Neuronal stem cell (in vitro differentiated cells): ENCODE measurements around the gene PNMA5.
"Not testable (repeated sequence)": the region's sequence is repeated elsewhere in the genome, so short reads cannot be mapped to it uniquely, and the experiment has no call there.

Experiments
- DNase-seq: peaks from one replicate; pipeline ENCODE4 v3.0.0-alpha.2; 2013; ENCODE audit warnings: low spot score
- H2AFZ ChIP-seq: one replicate; pipeline ENCODE4 v1.6.1; 2013; ENCODE audit warnings: mild to moderate bottlenecking, low read length, inconsistent platforms
- H2AK5ac ChIP-seq: 2 replicates; pipeline ENCODE4 v1.6.1; 2013; ENCODE audit warnings: low read depth, mild to moderate bottlenecking, inconsistent platforms, low read length, moderate library complexity, mixed read lengths
- H2BK120ac ChIP-seq: 2 replicates; pipeline ENCODE4 v1.6.1; 2013; ENCODE audit warnings: low read depth, mild to moderate bottlenecking, inconsistent platforms, low read length, moderate library complexity, mixed read lengths
- H2BK12ac ChIP-seq: one replicate; pipeline ENCODE4 v1.6.1; 2013; ENCODE audit warnings: low read length, inconsistent platforms
- H2BK15ac ChIP-seq: 2 replicates; pipeline ENCODE4 v1.6.1; 2013; ENCODE audit warnings: mild to moderate bottlenecking, low read length, inconsistent platforms, mixed read lengths
- H2BK5ac ChIP-seq: one replicate; pipeline ENCODE4 v1.6.1; 2013; ENCODE audit warnings: inconsistent platforms, mild to moderate bottlenecking, low read length, moderate library complexity
- H3K14ac ChIP-seq: one replicate; pipeline ENCODE4 v1.6.1; 2013; ENCODE audit warnings: low read length, inconsistent platforms
- H3K18ac ChIP-seq: 2 replicates; pipeline ENCODE4 v1.6.1; 2013; ENCODE audit warnings: low read length, inconsistent platforms
- H3K23ac ChIP-seq: 2 replicates; pipeline ENCODE4 v1.6.1; 2013; ENCODE audit warnings: low read depth, mild to moderate bottlenecking, mixed read lengths, low read length, inconsistent platforms; ENCODE audit not compliant: poor library complexity
- H3K27ac ChIP-seq: replicated peaks from 3 replicates; pipeline ENCODE4 v1.5.1; 2013; ENCODE audit warnings: low read length, inconsistent platforms
- H3K27me3 ChIP-seq, 3 experiments: 2 replicates each; pipeline ENCODE4 v1.6.1; 2013; ENCODE audit warnings: low read length in 3 of 3, mild to moderate bottlenecking in 2 of 3, inconsistent platforms in 1 of 3, low read depth in 1 of 3, mixed read lengths in 1 of 3, moderate library complexity in 1 of 3; ENCODE audit not compliant: control insufficient read depth in 3 of 3, insufficient read depth in 3 of 3
- H3K36me3 ChIP-seq, 2 donors: replicated peaks in 1 of 2; 2 replicates each; pipeline ENCODE4 v1.6.1; 2013; ENCODE audit warnings: low read length in 2 of 2; ENCODE audit not compliant: control insufficient read depth in 2 of 2, insufficient read depth in 2 of 2
- H3K4ac ChIP-seq: 2 replicates; pipeline ENCODE4 v1.6.1; 2013; ENCODE audit warnings: inconsistent platforms, mild to moderate bottlenecking, low read length, moderate library complexity
- H3K4me1 ChIP-seq, 2 donors: 1 replicate in 1 of 2; 2 replicates in 1 of 2; pipeline ENCODE4 v1.6.1; 2013; ENCODE audit warnings: low read length in 2 of 2, low read depth in 1 of 2; ENCODE audit not compliant: control insufficient read depth in 2 of 2, insufficient read depth in 1 of 2
- H3K4me2 ChIP-seq: one replicate; pipeline ENCODE4 v1.6.1; 2013; ENCODE audit warnings: mild to moderate bottlenecking, low read length, inconsistent platforms; ENCODE audit not compliant: insufficient read depth, poor library complexity, severe bottlenecking
- H3K4me3 ChIP-seq, 2 donors: 2 replicates each; pipeline ENCODE4 v1.5.1; 2013; ENCODE audit warnings: low read length in 2 of 2, mild to moderate bottlenecking in 2 of 2, inconsistent platforms in 1 of 2, moderate library complexity in 1 of 2
- H3K79me1 ChIP-seq: one replicate; pipeline ENCODE4 v1.6.1; 2013; ENCODE audit warnings: low read depth, mild to moderate bottlenecking, inconsistent platforms, low read length, moderate library complexity
- H3K9ac ChIP-seq: one replicate; pipeline ENCODE4 v1.6.1; 2013; ENCODE audit warnings: mild to moderate bottlenecking, low read depth, low read length, inconsistent platforms; ENCODE audit not compliant: poor library complexity
- H3K9me3 ChIP-seq, 2 donors: replicated peaks in 1 of 2; 2 replicates each; pipeline versions ENCODE3 to v1.6.1; 2013; ENCODE audit warnings: low read length in 2 of 2, mild to moderate bottlenecking in 2 of 2, inconsistent platforms in 1 of 2, low read depth in 1 of 2, mixed read lengths in 1 of 2, moderate library complexity in 1 of 2; ENCODE audit not compliant: control insufficient read depth in 2 of 2, insufficient read depth in 1 of 2
- H4K8ac ChIP-seq: one replicate; pipeline ENCODE4 v1.6.1; 2013; ENCODE audit warnings: low read depth, mild to moderate bottlenecking, inconsistent platforms, low read length, moderate library complexity
- H4K91ac ChIP-seq: one replicate; pipeline ENCODE4 v1.6.1; 2013; ENCODE audit warnings: low read length, low read depth, mild to moderate bottlenecking, inconsistent platforms; ENCODE audit not compliant: poor library complexity
- WGBS, 2 donors: extraction: QIAGEN DNeasy Blood & Tissue Kit; methylation state at CpG; one replicate each; pipeline ENCODE4 v1.1.7; 2013; ENCODE audit warnings: missing lambda C conversion rate in 2 of 2, mixed read lengths in 1 of 2; ENCODE audit not compliant: insufficient read length in 2 of 2, insufficient replicate concordance in 1 of 2; ENCODE audit errors: extremely low coverage in 2 of 2; 5-methylcytosine and 5-hydroxymethylcytosine counted together

Gene PNMA5

GRCh38 chrX:153017174-153017573 is 23.3 kb upstream of the PNMA5 start:
- H3K18ac ChIP-seq, H3K79me1 ChIP-seq, H3K4me3 ChIP-seq, H2AK5ac ChIP-seq, H4K8ac ChIP-seq, H2AFZ ChIP-seq, H3K36me3 ChIP-seq, H3K27ac ChIP-seq, H3K14ac ChIP-seq, DNase-seq, H2BK15ac ChIP-seq, H3K4ac ChIP-seq, H3K9ac ChIP-seq, H3K4me1 ChIP-seq, H3K4me2 ChIP-seq, H3K9me3 ChIP-seq, H2BK5ac ChIP-seq, H4K91ac ChIP-seq, H2BK120ac ChIP-seq, H2BK12ac ChIP-seq, H3K23ac ChIP-seq: not testable (repeated sequence)
- no CpG with 5 or more reads among the region's 2 CpGs for WGBS, 2 donors
- H3K27me3 ChIP-seq, result peaks cover 0 to 34% (median 0%) of the 10 kb centered on the region in 3 experiments

- no peaks in the 10 kb centered on the region for H3K9me3 ChIP-seq
Measured at GRCh38 chrX:153004780-153005179, 10.9 kb upstream of the PNMA5 start.

DNA sequence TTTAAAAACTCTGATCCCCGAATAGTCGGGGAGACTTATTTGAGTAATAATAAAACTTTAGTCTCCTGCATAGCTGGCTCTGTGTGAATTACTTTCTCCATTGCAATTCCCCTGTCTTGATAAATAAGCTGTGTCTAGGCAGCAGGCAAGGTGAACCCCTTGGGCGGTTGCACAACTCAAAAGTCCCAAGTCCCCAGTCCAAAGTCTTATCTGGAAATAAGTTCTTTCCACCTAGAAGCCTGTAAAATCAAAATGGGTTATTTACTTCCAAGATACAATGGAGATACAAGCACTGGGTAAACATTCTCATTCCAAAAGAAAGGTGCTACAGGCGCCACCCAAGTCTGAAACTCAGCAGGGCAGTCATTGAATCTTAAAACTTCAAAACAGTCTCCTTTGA is 10.1 kb upstream of the PNMA5 start:
- no peak overlapping the region for H2BK120ac ChIP-seq
- H3K27me3 ChIP-seq, result peaks cover 0 to 14% (median 0%) of the 10 kb centered on the region in 3 experiments
- no peak overlapping the region for H3K9ac ChIP-seq
- H3K14ac ChIP-seq, result no peak overlapping the region
- H3K4me2 ChIP-seq, result no peak overlapping the region
- no CpG with 5 or more reads among the region's 4 CpGs for WGBS, 2 donors
- H2BK5ac ChIP-seq, result no peak overlapping the region
- H4K8ac ChIP-seq, result no peak overlapping the region
- no peak overlapping the region for H2BK15ac ChIP-seq
- H4K91ac ChIP-seq, result no peak overlapping the region
- no peak overlapping the region for H3K27ac ChIP-seq
- H2BK12ac ChIP-seq, result no peak overlapping the region
- H3K4me3 ChIP-seq, result no peak overlapping the region
- H3K9me3 ChIP-seq, result no peaks in the 10 kb centered on the region
- H3K36me3 ChIP-seq, result no peaks in the 10 kb centered on the region
- H3K23ac ChIP-seq, result no peak overlapping the region
- no peaks in the 10 kb centered on the region for H3K79me1 ChIP-seq
- H3K18ac ChIP-seq, result no peak overlapping the region
- no peak overlapping the region for H2AFZ ChIP-seq
- no peaks in the 10 kb centered on the region for H3K4me1 ChIP-seq
- no peak for DNase-seq
- H3K4ac ChIP-seq, result no peak overlapping the region
- no peak overlapping the region for H2AK5ac ChIP-seq

More at GRCh38 chrX:153004780-153005179, 10.9 kb upstream of the PNMA5 start:
- no peak overlapping the region for H3K23ac ChIP-seq
- no peak overlapping the region for H3K14ac ChIP-seq
- no peak overlapping the region for H4K91ac ChIP-seq
- H3K18ac ChIP-seq, result no peak overlapping the region
- no peaks in the 10 kb centered on the region for H3K4me1 ChIP-seq
- no peak overlapping the region for H2BK120ac ChIP-seq
- H3K27me3 ChIP-seq, result peaks cover 0 to 9% (median 0%) of the 10 kb centered on the region in 3 experiments
- no peak overlapping the region for H2AK5ac ChIP-seq
- H3K27ac ChIP-seq, result no peak overlapping the region
- no peak overlapping the region for H2AFZ ChIP-seq
- no CpG with 5 or more reads among the region's 1 CpG for WGBS, 2 donors
- no peaks in the 10 kb centered on the region for H3K79me1 ChIP-seq
- no peak overlapping the region for H4K8ac ChIP-seq
- H3K4ac ChIP-seq, result no peak overlapping the region
- H2BK12ac ChIP-seq, result no peak overlapping the region
- H3K4me2 ChIP-seq, result no peak overlapping the region
- H2BK15ac ChIP-seq, result no peak overlapping the region
- no peak overlapping the region for H3K4me3 ChIP-seq
- H2BK5ac ChIP-seq, result no peak overlapping the region
- H3K36me3 ChIP-seq, result no peaks in the 10 kb centered on the region
- no peak for DNase-seq
- no peak overlapping the region for H3K9ac ChIP-seq

DNA sequence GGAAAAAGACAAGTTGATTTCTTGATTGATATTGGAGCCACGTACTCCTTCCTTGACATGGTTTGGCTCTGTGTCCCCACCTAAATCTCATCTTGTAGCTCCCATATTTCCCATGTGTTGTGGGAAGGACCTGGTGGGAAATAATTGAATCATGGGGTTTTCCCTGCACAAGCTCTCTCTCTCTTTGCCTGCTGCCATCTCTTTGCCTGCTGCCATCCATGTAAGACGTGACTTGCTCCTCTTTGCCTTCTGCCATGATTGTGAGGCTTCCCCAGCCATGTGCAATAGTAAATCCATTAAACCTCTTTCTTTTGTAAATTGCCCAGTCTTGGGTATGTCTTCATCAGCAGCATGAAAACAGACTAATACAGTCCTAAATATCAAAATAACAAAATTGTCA is 8.3 kb upstream of the PNMA5 start:
- H4K91ac ChIP-seq, H3K79me1 ChIP-seq, H4K8ac ChIP-seq, H2BK120ac ChIP-seq, H3K4ac ChIP-seq, H3K27ac ChIP-seq, DNase-seq, H3K4me1 ChIP-seq, H2AK5ac ChIP-seq, H3K9ac ChIP-seq, H3K4me3 ChIP-seq, H3K9me3 ChIP-seq, H2BK12ac ChIP-seq, H3K14ac ChIP-seq, H3K36me3 ChIP-seq, H3K18ac ChIP-seq, H2BK15ac ChIP-seq, H3K23ac ChIP-seq, H2AFZ ChIP-seq, H3K4me2 ChIP-seq, H2BK5ac ChIP-seq: not testable (repeated sequence)
- no CpG with 5 or more reads among the region's 2 CpGs for WGBS, 2 donors
- peaks cover 0 to 14% (median 0%) of the 10 kb centered on the region in 3 experiments for H3K27me3 ChIP-seq
